Lung (tissue), 12 donors: ENCODE data around the gene TBC1D7. TPM values are rescaled to one million over a fixed set of nuclear protein-coding genes. Genes with fewer than 3 reads are reported as not detected.

ENCODE experiments used
- ATAC-seq: fragments of 200-7000 bp; cut with Tn5 transposase; one replicate; pipeline ENCODE4 v1.9.1; 2020; ENCODE audit warnings: moderate number of reproducible peaks; ENCODE audit not compliant: insufficient read depth, low FRiP score
- DNase-seq, 3 donors: peaks; one replicate each; pipeline ENCODE4 v3.0.0-alpha.2; 2013 to 2017
- H3K27ac ChIP-seq, 2 donors: one replicate each; pipeline ENCODE4 v1.5.1; 2013; ENCODE audit warnings: mild to moderate bottlenecking in 2 of 2, moderate library complexity in 2 of 2, control low read depth in 1 of 2, inconsistent platforms in 1 of 2, low read depth in 1 of 2, low read length in 1 of 2
- H3K27me3 ChIP-seq, 3 donors: one replicate each; pipeline ENCODE4 v1.5.1; 2013; ENCODE audit warnings: low read length in 2 of 3; ENCODE audit not compliant: control insufficient read depth in 3 of 3, insufficient read depth in 3 of 3
- H3K36me3 ChIP-seq, 4 donors: one replicate each; pipeline ENCODE4 v1.5.1; 2013; ENCODE audit warnings: low read length in 4 of 4, mild to moderate bottlenecking in 1 of 4, moderate library complexity in 1 of 4; ENCODE audit not compliant: control insufficient read depth in 4 of 4, insufficient read depth in 4 of 4
- H3K4me1 ChIP-seq, 5 donors: one replicate each; pipeline ENCODE4 v1.5.1; 2013; ENCODE audit warnings: low read length in 5 of 5, mild to moderate bottlenecking in 2 of 5, moderate library complexity in 1 of 5; ENCODE audit not compliant: control insufficient read depth in 5 of 5, insufficient read depth in 5 of 5
- H3K4me3 ChIP-seq: one replicate; pipeline ENCODE4 v1.5.1; 2013; ENCODE audit warnings: mild to moderate bottlenecking, control low read depth, moderate library complexity
- H3K9ac ChIP-seq, 2 donors: one replicate each; pipeline ENCODE4 v1.5.1; 2013; ENCODE audit warnings: low read length in 2 of 2, control low read depth in 1 of 2; ENCODE audit not compliant: insufficient read depth in 1 of 2
- H3K9me3 ChIP-seq, 4 donors: one replicate each; pipeline ENCODE4 v1.5.1; 2013; ENCODE audit warnings: low read length in 3 of 4, mild to moderate bottlenecking in 1 of 4, moderate library complexity in 1 of 4; ENCODE audit not compliant: control insufficient read depth in 4 of 4, insufficient read depth in 3 of 4
- CTCF ChIP-seq: IDR thresholded peaks from 2 replicates; pipeline ENCODE4 v1.5.1; 2012; ENCODE audit warnings: mild to moderate bottlenecking; ENCODE audit errors: control extremely low read depth, extremely low read depth
- WGBS, 2 donors: extraction: QIAGEN DNeasy Blood & Tissue Kit; methylation state at CpG; one replicate each; pipeline ENCODE4 v1.1.7; 2013; 5-methylcytosine and 5-hydroxymethylcytosine counted together
- polyA plus RNA-seq, 2 donors: library from polyadenylated mRNA; stranded (reverse); fragments of 200-250 nt; gene quantifications; one replicate each; pipeline ENCODE4 v1.2.1, GENCODE V29; 2013
- total RNA-seq, 2 donors: library from RNA; depleted of rRNA in 1 of 2; stranded (reverse); fragments of >200 nt in 1 of 2; gene quantifications; one replicate each; pipeline ENCODE4 v1.2.1, GENCODE V29; 2014 to 2021
- donor health status: control.
- donor health status: control.
- donor health status: Bipolar disorder and iron deficiency.
- donor health status: healthy.
- donor health status: DM: yes; HTN: yes; CAD: no.

TBC1D7 gene
- total and polyA plus RNA-seq, 4 donors = 17.1 to 30.1 (median 19.9) TPM

- 88 to 91% methylated on average over 9 of the region's 9 CpGs for WGBS, 2 donors
- no peak overlapping the region for H3K4me3 ChIP-seq
- ATAC-seq = no peak
- H3K27ac ChIP-seq = no peak overlapping the region
- no peaks in the 10 kb centered on the region for H3K27me3 ChIP-seq
- no peak overlapping the region for H3K9ac ChIP-seq
- H3K9me3 ChIP-seq = peaks cover 0 to 2% (median 0%) of the 10 kb centered on the region in 4 donors
- no peak for TF ChIP-seq CTCF
- no peaks in the 10 kb centered on the region for H3K4me1 ChIP-seq
- H3K36me3 ChIP-seq = peaks cover 11 to 37% (median 26%) of the 10 kb centered on the region in 4 donors
- DNase-seq = no peak
Measured at GRCh38 chr6:13292774-13293173, 35.6 kb downstream of the TBC1D7 start.

DNA sequence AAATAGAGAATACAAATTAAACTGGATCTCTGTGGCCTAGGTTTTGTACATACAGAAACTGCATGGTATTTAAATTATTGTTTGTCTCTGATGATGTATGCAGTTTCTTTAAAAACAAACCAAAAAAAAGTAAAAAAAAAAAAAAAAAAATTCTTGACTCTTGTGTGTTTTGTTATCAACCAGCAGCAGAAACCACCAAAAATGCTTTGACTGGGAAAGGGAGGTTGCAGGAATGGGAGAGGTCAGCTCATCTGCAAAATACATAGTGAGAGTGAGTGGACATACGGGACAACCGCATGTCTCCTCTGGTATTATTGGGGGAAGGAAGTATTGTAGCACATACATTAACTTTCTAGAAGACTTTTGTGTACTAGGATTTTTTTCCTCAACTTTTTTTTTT, 38.0 kb downstream of the TBC1D7 start:
- Histone ChIP-seq H3K9ac (no peak overlapping the region), H3K4me3 (no peak overlapping the region), H3K4me1 (no peaks in the 10 kb centered on the region), H3K36me3 (peaks cover 21 to 36% (median 22%) of the 10 kb centered on the region in 4 donors), H3K9me3 (peaks cover 0 to 9% (median 4%) of the 10 kb centered on the region in 4 donors), H3K27ac (no peak overlapping the region), H3K27me3 (no peaks in the 10 kb centered on the region)
- 95 to 100% methylated on average over 2 of the region's 2 CpGs for WGBS, 2 donors
- no peak for ATAC-seq
- no peak for TF ChIP-seq CTCF
- DNase-seq = no peak

DNA sequence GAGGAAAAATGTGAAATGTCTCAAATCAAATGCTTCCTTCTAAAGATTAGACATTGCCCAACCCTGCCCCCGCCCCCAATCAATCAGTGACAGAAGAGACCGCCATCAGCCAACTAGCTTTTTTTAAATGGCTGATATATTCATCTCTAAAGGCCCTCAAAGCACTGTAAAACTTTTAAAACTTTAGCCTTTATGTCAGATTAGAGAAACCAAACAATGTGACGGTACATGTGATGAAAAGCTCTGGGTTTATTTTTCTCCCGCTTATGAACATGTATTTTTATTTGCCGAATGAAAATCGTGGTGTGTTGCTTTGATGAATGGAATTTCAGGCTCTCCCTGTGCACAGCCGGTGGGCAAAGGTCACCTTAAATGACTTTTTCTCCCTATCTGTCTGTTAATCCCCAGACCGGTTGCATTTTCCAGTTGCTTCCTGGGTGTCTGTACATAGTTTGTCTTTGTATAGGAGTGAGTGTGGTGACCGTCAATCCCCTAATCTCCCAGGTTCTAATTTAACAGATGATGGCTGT, 38.5 kb downstream of the TBC1D7 start:
- no peak for TF ChIP-seq CTCF
- Histone ChIP-seq H3K4me3 (no peak overlapping the region), H3K27ac (no peak overlapping the region), H3K4me1 (no peaks in the 10 kb centered on the region), H3K9ac (no peak overlapping the region), H3K27me3 (no peaks in the 10 kb centered on the region), H3K9me3 (peaks cover 0 to 9% (median 4%) of the 10 kb centered on the region in 4 donors), H3K36me3 (peaks cover 16 to 38% (median 20%) of the 10 kb centered on the region in 4 donors)
- no peak for DNase-seq
- WGBS, 2 donors = 80 to 85% methylated on average over 9 of the region's 9 CpGs
- no peak for ATAC-seq

GRCh38 chr6:13288969-13289391, 39.4 kb downstream of the TBC1D7 start:
- H3K27ac ChIP-seq = no peak overlapping the region
- no peak for DNase-seq

More at GRCh38 chr6:13288969-13289391, 39.4 kb downstream of the TBC1D7 start:
- ATAC-seq = no peak
- peaks cover 0 to 9% (median 4%) of the 10 kb centered on the region in 4 donors for H3K9me3 ChIP-seq
- 87 to 88% methylated on average over 13 of the region's 13 CpGs for WGBS, 2 donors
- H3K9ac ChIP-seq = no peak overlapping the region
- no peak overlapping the region for H3K4me3 ChIP-seq
- no peak for TF ChIP-seq CTCF
- no peaks in the 10 kb centered on the region for H3K27me3 ChIP-seq
- H3K36me3 ChIP-seq = peaks cover 8 to 34% (median 14%) of the 10 kb centered on the region in 4 donors
- no peaks in the 10 kb centered on the region for H3K4me1 ChIP-seq
